ENCODE data around the gene SPATA33. TPM values are rescaled to one million over a fixed set of nuclear protein-coding genes. Genes with fewer than 3 reads are reported as not detected.

The SPATA33 gene
- total and polyA plus RNA-seq, 10 of the 15 experiments (the other 5 are each of a cell fraction or from before 2014, with no cell fraction given) = 1.1 to 15.8 (median 7.6) TPM

DNA sequence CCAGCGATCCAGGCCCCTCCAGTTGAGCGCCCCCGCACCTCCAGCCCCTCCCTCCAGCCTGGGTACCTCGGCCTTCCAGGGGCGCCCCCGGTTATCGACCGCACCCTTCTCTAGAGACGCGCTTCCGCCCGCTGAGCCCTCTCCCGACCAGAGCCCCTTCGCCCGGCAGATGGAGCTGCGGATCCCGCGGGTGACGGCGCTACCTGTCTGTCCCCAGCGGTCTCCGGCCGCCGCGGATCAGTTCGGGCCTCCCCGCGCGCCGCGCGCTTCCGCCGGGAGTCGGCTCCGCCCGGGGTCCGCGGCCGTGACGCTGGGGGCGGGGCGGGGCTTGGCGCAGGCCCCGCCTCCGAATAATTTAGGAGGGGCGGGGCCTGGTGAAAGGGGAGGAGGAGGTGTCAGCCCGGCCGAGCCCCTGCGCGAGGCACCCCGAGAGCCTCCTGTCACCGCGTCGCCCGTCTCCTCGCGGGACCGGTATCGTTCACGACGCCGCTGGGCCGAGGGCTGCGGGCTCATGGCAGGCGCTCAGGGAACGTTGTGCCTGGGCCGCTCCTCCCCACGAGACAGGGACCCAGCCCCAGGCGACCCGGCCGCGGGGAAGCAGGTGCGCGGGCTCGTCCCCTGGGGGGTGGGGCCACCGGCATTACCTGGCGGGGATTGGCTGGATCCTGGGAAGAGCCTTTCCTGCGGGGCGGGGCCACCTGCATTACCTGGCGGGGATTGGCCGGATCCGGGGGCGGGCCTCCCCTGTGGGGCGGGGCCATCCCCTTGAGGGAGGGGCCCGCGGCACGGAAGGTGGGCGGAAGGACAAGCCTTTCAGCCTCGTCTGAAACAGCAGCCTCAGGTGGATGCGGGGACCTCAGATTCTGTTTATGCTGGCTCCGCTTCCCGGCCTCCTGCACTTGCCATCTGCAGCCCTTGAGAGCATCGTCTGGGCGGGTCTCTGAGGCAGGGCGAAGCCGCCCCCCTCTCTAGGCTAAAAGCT is 44.1 kb downstream of the SPATA33 start, which contains the start of gene SPATA2L (continued):
- TF ChIP-seq, protein P1, sequence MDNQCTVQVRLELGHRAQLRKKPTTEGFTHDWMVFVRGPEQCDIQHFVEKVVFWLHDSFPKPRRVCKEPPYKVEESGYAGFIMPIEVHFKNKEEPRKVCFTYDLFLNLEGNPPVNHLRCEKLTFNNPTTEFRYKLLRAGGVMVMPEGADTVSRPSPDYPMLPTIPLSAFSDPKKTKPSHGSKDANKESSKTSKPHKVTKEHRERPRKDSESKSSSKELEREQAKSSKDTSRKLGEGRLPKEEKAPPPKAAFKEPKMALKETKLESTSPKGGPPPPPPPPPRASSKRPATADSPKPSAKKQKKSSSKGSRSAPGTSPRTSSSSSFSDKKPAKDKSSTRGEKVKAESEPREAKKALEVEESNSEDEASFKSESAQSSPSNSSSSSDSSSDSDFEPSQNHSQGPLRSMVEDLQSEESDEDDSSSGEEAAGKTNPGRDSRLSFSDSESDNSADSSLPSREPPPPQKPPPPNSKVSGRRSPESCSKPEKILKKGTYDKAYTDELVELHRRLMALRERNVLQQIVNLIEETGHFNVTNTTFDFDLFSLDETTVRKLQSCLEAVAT (IDR thresholded peaks at IDR 0.05) = no peak
- TF ChIP-seq CEBPB (IDR thresholded peaks at IDR 0.05; ENCODE audit: borderline replicate concordance in 1 of 2, low read depth in 2 of 2, low read length in 2 of 2) = no peak
- 0 out of 2 replicates have a peak, but pooled peaks have one; percentile 5 for TF ChIP-seq JUND (IDR thresholded peaks at IDR 0.05; ENCODE audit: low read depth, low read length)
- TF ChIP-seq, protein P2, sequence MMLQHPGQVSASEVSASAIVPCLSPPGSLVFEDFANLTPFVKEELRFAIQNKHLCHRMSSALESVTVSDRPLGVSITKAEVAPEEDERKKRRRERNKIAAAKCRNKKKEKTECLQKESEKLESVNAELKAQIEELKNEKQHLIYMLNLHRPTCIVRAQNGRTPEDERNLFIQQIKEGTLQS (IDR thresholded peaks at IDR 0.05; ENCODE audit: borderline replicate concordance, extremely low read depth, low read depth, low read length) = no peak
- no peak for TF ChIP-seq IRF4 (IDR thresholded peaks at IDR 0.05; ENCODE audit: low read depth, low read length)
- TF ChIP-seq TCF7 (IDR thresholded peaks at IDR 0.05; ENCODE audit: borderline replicate concordance) = no peak
- TF ChIP-seq CREB1 (IDR thresholded peaks at IDR 0.05; ENCODE audit: low read depth) = peak; percentile 53; the same call in 1 of the 2 replicates
- no peak for TF ChIP-seq FOXM1 (IDR thresholded peaks at IDR 0.05; ENCODE audit: low read depth, low read length)
- TF ChIP-seq MTA2 (IDR thresholded peaks at IDR 0.05; ENCODE audit: low read depth) = no peak
- TF ChIP-seq, protein P3, sequence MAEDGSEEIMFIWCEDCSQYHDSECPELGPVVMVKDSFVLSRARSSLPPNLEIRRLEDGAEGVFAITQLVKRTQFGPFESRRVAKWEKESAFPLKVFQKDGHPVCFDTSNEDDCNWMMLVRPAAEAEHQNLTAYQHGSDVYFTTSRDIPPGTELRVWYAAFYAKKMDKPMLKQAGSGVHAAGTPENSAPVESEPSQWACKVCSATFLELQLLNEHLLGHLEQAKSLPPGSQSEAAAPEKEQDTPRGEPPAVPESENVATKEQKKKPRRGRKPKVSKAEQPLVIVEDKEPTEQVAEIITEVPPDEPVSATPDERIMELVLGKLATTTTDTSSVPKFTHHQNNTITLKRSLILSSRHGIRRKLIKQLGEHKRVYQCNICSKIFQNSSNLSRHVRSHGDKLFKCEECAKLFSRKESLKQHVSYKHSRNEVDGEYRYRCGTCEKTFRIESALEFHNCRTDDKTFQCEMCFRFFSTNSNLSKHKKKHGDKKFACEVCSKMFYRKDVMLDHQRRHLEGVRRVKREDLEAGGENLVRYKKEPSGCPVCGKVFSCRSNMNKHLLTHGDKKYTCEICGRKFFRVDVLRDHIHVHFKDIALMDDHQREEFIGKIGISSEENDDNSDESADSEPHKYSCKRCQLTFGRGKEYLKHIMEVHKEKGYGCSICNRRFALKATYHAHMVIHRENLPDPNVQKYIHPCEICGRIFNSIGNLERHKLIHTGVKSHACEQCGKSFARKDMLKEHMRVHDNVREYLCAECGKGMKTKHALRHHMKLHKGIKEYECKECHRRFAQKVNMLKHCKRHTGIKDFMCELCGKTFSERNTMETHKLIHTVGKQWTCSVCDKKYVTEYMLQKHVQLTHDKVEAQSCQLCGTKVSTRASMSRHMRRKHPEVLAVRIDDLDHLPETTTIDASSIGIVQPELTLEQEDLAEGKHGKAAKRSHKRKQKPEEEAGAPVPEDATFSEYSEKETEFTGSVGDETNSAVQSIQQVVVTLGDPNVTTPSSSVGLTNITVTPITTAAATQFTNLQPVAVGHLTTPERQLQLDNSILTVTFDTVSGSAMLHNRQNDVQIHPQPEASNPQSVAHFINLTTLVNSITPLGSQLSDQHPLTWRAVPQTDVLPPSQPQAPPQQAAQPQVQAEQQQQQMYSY (CRISPR knock-in tag; IDR thresholded peaks at IDR 0.05) = no peak
- TF ChIP-seq ZSCAN29 (IDR thresholded peaks at IDR 0.05) = 0 out of 2 replicates have a peak, but pooled peaks have one; percentile 26
- no peak for TF ChIP-seq RFX5 (IDR thresholded peaks at IDR 0.05; ENCODE audit: low read depth, low read length)
- no peak for TF ChIP-seq SMC3 (IDR thresholded peaks at IDR 0.05; ENCODE audit: borderline replicate concordance, low read length)
- TF ChIP-seq, protein P4, sequence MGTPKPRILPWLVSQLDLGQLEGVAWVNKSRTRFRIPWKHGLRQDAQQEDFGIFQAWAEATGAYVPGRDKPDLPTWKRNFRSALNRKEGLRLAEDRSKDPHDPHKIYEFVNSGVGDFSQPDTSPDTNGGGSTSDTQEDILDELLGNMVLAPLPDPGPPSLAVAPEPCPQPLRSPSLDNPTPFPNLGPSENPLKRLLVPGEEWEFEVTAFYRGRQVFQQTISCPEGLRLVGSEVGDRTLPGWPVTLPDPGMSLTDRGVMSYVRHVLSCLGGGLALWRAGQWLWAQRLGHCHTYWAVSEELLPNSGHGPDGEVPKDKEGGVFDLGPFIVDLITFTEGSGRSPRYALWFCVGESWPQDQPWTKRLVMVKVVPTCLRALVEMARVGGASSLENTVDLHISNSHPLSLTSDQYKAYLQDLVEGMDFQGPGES (IDR thresholded peaks at IDR 0.05) = no peak
- TF ChIP-seq EP300 (IDR thresholded peaks at IDR 0.05; ENCODE audit: borderline replicate concordance in 1 of 2, control insufficient read depth in 1 of 2, low read depth in 2 of 2, low read length in 2 of 2) = no peak
- TF ChIP-seq MEF2B (IDR thresholded peaks at IDR 0.05; ENCODE audit: partially characterized antibody, poor library complexity, severe bottlenecking) = no peak
- no peak for TF ChIP-seq SUZ12 (IDR thresholded peaks at IDR 0.05; ENCODE audit: unreplicated experiment)
- no peak for TF ChIP-seq KLF5 (IDR thresholded peaks at IDR 0.05; ENCODE audit: partially characterized antibody)
- no peak; the same call in 1 of the 2 replicates for TF ChIP-seq TAF1 (IDR thresholded peaks at IDR 0.05; ENCODE audit: borderline replicate concordance, low read depth, low read length)

Measured in GM12878 (cell line).